Activated CD8-positive, alpha-beta memory T cell treated with anti-CD3 and anti-CD28 coated beads for 36 hours (primary cell): ENCODE results near the gene SSR2. TPM values are rescaled to one million over a fixed set of nuclear protein-coding genes. Genes with fewer than 3 reads are reported as not detected.

Experiments used
- CTCF ChIA-PET: fragments of 350-600 bp; sonication (Branson Sonifier 250); formaldehyde crosslinking; loops from one replicate; lab custom pipeline; 2021; ENCODE audit warnings: antibody characterized with exemption; lab: Charles Lee
- POLR2A ChIA-PET: fragments of 350-600 bp; sonication (Branson Sonifier 250); formaldehyde crosslinking; loops from one replicate; lab custom pipeline; 2021; ENCODE audit warnings: antibody characterized with exemption; lab: Charles Lee
- total RNA-seq, 2 experiments: library from RNA; stranded (reverse); gene quantifications; one replicate each; pipeline ENCODE4 v1.2.3, GENCODE V29; 2021

The SSR2 gene
- total RNA-seq, 2 experiments from 2014 or later, result 170 to 177 TPM

- ChIA-PET POLR2A (no interaction called here), CTCF (interaction anchor here (0.7 to 8.8 kb wide), 7 partner anchors 8 to 47 kb away, joined by 3 to 49 read pairs (median 5); partner anchors contain the start of gene KHDC4)
These were observed 39.3 kb downstream of the SSR2 start for GRCh38 chr1:155981266-155982088.

DNA sequence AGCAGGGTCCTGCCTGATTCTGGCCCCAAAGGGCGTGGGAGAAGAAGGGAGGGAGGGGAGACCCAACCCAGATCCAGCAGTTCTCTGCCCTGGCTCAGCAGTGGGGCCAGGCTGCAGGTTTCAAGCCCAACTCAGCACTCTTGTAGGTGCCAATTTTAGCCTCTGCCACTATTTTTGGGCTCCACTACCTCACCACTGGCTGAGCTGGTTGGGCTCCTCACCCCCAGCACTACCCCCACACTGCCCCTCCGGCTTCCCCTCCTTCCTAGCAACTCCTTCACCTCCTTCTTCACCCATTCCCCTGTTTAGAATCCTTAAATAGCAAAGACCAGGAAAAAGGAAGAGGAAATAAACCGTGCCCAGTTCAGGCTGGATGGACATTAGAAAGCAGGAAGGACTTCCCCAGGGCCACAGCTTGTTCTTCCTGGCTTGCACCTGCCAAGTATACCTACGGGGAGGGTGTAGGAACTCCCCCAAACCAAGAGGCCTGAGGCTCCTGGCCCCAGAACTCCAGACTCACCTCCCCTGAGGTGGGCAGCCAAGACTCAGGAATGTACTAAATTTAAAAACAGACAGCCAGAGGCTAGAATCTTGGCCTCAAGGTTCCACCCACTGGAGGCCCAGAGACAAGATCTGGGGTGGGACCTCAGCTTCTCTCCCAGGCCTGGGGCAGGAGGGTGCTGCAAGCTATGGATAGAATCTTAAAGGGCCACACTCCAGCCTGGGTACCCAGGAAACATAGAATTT lies 41.0 kb downstream of the SSR2 start:
- ChIA-PET CTCF (interaction anchor here (1.8 to 8.8 kb wide), 3 partner anchors 10 to 74 kb away, joined by 6 to 49 read pairs (median 24); partner anchors contain the start of gene UBQLN4), POLR2A (interaction anchor here (2.2 kb wide), 1 partner anchor 39 kb away, joined by 22 read pairs; the partner anchor contains the start of gene RXFP4)

DNA sequence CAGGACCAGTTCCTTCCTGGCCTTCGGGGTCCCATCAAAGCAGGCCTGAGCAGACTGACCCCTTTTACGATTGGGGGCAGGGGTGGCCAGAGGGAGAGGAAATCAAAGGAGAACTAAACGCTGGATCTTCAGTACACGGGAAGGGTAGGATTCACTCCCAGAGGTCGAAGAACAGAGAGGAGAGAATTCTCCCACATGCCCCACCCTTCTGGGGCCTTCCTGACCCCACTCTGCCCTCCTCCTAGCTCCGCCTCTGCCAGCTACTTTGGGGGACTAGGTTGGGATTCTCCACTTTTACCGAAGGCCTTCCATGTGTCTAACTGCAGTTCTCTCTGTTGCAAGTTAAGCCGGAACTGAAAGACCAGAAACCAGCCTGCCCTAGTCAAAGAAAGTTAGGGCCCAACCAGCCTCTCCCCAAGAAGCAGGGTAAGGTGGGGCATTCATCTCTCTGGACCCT lies 41.8 kb downstream of the SSR2 start:
- CTCF ChIA-PET, result interaction anchor here (0.7 to 8.8 kb wide), 7 partner anchors 11 to 491 kb away, joined by 3 to 49 read pairs (median 11); partner anchors contain the start of genes KHDC4 and UBQLN4
- POLR2A ChIA-PET, result interaction anchor here (0.6 to 3.5 kb wide), 6 partner anchors 23 to 45 kb away, joined by 3 to 22 read pairs (median 10); partner anchors contain the start of genes KHDC4 and RXFP4

- ChIA-PET POLR2A (interaction anchor here (0.6 to 3.5 kb wide), 11 partner anchors 11 to 98 kb away, joined by 3 to 22 read pairs (median 5); partner anchors contain the start of genes KHDC4 and RXFP4), CTCF (interaction anchor here (0.7 to 8.8 kb wide), 10 partner anchors 11 to 490 kb away, joined by 3 to 49 read pairs (median 8); partner anchors contain the start of genes KHDC4 and UBQLN4)
These were observed 42.3 kb downstream of the SSR2 start, which contains the start of gene ARHGEF2 for GRCh38 chr1:155978325-155978972. Gene ARHGEF2, minus strand, starts transcription at chr1:155978547. Its CDS starts 120 bp downstream, at chr1:155978427.

DNA sequence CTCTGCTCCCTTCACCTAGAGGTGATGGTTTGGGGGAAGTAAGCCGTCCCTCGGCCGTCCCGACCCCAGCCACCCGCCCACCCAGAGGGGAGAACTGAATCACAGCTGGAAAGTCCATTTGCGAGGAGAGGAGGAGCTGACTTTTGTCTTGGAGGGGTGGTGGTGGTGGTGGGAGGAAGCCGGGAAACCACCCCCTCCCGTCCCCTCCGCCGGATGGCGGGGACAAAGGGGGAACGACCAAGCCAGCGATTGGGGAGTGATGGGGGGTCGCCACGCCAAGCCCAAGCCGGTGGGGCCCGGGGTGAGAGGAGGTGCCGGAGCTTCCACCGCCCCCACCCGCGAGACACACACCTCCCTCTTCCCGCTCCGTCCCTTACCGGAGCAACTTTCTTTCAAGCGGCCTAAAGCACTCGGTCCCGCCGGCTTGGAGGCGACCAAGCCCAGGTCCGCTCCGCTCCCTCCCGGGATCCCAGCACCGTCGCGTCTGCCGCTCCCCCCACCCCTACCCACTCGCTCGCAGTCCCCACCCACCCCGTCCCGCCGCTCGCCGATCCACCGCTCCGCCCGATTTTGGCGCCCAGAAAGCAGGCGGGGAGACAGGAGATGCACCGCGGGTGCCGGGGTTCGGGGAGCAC lies 42.9 kb downstream of the SSR2 start:
- CTCF ChIA-PET, result interaction anchor here (0.6 to 8.8 kb wide), 11 partner anchors 10 to 333 kb away, joined by 3 to 49 read pairs (median 6); partner anchors contain the start of genes KHDC4 and UBQLN4

GRCh38 chr1:155976913-155977689 lies 43.6 kb downstream of the SSR2 start:
- POLR2A ChIA-PET, result interaction anchor here (0.5 to 3.5 kb wide), 16 partner anchors 9 to 1016 kb away, joined by 3 to 22 read pairs (median 6); partner anchors contain the start of genes KHDC4 and RXFP4
- CTCF ChIA-PET, result interaction anchor here (0.6 to 8.8 kb wide), 10 partner anchors 9 to 89 kb away, joined by 3 to 49 read pairs (median 4); partner anchors contain the start of gene KHDC4

More for the DNA sequence above, 42.9 kb downstream of the SSR2 start:
- POLR2A ChIA-PET, result interaction anchor here (0.5 to 3.5 kb wide), 16 partner anchors 10 to 471 kb away, joined by 3 to 22 read pairs (median 4); partner anchors contain the start of genes KHDC4 and RXFP4

GRCh38 chr1:155976062-155976912 lies 44.5 kb downstream of the SSR2 start:
- POLR2A ChIA-PET, result interaction anchor here (0.5 to 3.5 kb wide), 12 partner anchors 8 to 1015 kb away, joined by 3 to 19 read pairs (median 6); partner anchors contain the start of gene KHDC4
- CTCF ChIA-PET, result interaction anchor here (1.2 to 8.8 kb wide), 6 partner anchors 13 to 90 kb away, joined by 3 to 49 read pairs (median 11); partner anchors contain the start of gene KHDC4

DNA sequence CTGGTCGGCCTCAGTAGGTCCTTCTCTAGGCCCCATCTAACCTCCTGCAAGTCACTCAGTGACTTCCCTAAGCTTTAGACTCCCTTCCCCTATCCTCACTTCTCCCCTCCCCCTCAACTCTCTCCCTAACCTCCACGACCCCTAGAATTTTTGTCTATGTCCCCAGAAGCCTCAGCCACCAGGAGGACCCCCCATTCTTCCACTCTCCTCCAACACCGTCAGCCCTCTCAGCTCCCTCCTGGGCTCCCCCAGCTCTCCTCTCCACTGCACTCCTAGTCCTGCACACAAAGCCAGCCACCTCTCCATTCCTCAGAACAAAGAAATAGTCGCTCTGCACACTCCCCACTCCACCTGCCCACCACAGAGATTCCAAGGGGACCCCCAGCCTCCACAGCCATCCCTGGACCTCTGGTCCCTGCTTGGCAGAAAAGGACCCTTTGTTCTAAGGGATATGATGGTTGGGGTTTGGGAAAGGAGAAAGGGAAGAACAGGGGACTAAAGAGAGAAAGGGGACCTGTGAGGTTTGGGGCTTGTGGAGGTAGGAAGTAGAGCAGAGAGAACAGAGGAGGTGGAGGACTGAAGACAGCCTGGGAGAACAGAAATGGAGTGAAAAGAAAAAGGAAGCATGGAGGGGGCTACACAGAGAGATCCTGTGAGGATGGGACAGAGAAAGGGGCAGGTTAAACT lies 45.2 kb downstream of the SSR2 start:
- CTCF ChIA-PET, result interaction anchor here (1.8 to 8.8 kb wide), 3 partner anchors 14 to 37 kb away, joined by 3 to 49 read pairs (median 4); no protein-coding TSS in a partner anchor
- POLR2A ChIA-PET, result interaction anchor here (1.0 to 3.5 kb wide), 4 partner anchors 30 to 57 kb away, joined by 3 to 19 read pairs (median 6); partner anchors contain the start of gene KHDC4

DNA sequence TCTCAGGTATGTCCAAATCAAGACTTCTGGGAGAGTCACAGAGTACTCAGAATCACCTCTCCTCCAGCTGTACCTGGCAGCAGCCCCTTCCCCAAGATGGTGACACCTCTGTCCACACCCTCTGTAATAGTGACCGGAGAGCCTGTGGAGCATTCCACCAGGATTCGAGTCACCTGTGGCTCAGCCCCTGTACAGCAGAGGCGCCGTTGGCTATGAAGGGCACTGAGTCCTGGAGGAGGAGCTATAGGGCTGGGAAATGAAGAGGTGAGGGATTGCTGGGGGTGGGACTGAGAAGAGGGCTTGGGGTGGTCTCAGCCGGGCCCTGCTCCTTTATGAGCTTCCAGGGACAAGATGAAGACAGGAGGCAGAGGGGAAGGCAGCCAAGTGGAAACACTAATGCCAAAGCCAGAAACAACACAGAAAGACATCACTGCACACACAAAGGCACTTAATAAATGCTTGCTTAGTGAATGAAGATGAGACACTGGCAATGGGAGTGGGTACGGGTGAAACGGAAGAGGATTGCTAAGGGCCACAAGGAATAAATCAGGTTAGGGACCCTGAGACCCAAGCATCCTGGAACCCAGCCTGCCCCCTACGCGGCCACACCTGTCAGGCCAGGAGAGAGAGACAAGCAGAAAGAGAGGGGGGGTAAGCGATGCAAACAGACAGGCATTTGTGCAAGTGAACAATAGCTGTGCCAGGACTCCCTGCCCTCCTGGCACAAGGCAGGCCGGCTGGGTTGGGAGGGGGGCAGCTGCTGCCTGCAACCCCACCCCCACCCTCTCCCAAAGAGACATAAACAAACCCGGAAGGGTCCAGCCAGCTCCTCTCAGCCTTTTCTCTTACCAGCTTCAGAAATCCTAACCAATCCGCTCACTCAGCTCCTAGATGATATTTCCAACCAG lies 46.3 kb downstream of the SSR2 start:
- ChIA-PET CTCF (interaction anchor here (1.9 to 8.8 kb wide), 2 partner anchors 15 to 36 kb away, joined by 4 to 49 read pairs; no protein-coding TSS in a partner anchor), POLR2A (interaction anchor here (0.5 to 1.0 kb wide), 4 partner anchors 16 to 336 kb away, joined by 3 to 5 read pairs (median 3); partner anchors contain the start of gene KHDC4)

GRCh38 chr1:155973723-155974122 lies 47.0 kb downstream of the SSR2 start:
- POLR2A ChIA-PET, result interaction anchor here (0.5 kb wide), 2 partner anchors 51 to 336 kb away, joined by 3 read pairs; no protein-coding TSS in a partner anchor
- CTCF ChIA-PET, result interaction anchor here (1.9 to 8.8 kb wide), 2 partner anchors 16 to 36 kb away, joined by 4 to 49 read pairs; no protein-coding TSS in a partner anchor

- ChIA-PET POLR2A (no interaction called here), CTCF (no interaction called here)
These were observed 48.6 kb downstream of the SSR2 start for GRCh38 chr1:155971910-155972809.

- ChIA-PET CTCF (interaction anchor here (0.6 to 2.4 kb wide), 2 partner anchors 19 to 32 kb away, joined by 3 to 6 read pairs; no protein-coding TSS in a partner anchor), POLR2A (no interaction called here)
These were observed 50.1 kb downstream of the SSR2 start for GRCh38 chr1:155970531-155971167.
